ENCODE data around the gene NTSR2.

NTSR2 gene

GRCh38 chr2:11710632-11711353 lies 40.8 kb upstream of the NTSR2 start:
- H3K27ac ChIP-seq = no peak overlapping the region
- H3K27me3 ChIP-seq (ENCODE audit: insufficient read depth, low read depth, severe bottlenecking) = no peaks in the 10 kb centered on the region
- H3K9me3 ChIP-seq (ENCODE audit: severe bottlenecking) = no peaks in the 10 kb centered on the region
- DNase-seq = no peak
- H3K36me3 ChIP-seq = no peaks in the 10 kb centered on the region
- TF ChIP-seq CTCF (IDR thresholded peaks at IDR 0.05; ENCODE audit: low read depth, low read length) = no peak
- H3K4me3 ChIP-seq (ENCODE audit: low read depth, low read length) = no peak overlapping the region

GRCh38 chr2:11710210-11710609 lies 40.2 kb upstream of the NTSR2 start:
- H3K36me3 ChIP-seq = no peaks in the 10 kb centered on the region
- H3K27ac ChIP-seq = no peak overlapping the region
- no peak for TF ChIP-seq CTCF (IDR thresholded peaks at IDR 0.05; ENCODE audit: low read depth, low read length)
- DNase-seq = no peak
- no peaks in the 10 kb centered on the region for H3K9me3 ChIP-seq (ENCODE audit: severe bottlenecking)
- no peaks in the 10 kb centered on the region for H3K27me3 ChIP-seq (ENCODE audit: insufficient read depth, low read depth, severe bottlenecking)
- H3K4me3 ChIP-seq (ENCODE audit: low read depth, low read length) = no peak overlapping the region

- Histone ChIP-seq H3K9me3 (ENCODE audit: severe bottlenecking) (no peaks in the 10 kb centered on the region), H3K27ac (no peak overlapping the region), H3K36me3 (no peaks in the 10 kb centered on the region), H3K27me3 (ENCODE audit: insufficient read depth, low read depth, severe bottlenecking) (no peaks in the 10 kb centered on the region), H3K4me3 (ENCODE audit: low read depth, low read length) (no peak overlapping the region)
- no peak for TF ChIP-seq CTCF (IDR thresholded peaks at IDR 0.05; ENCODE audit: low read depth, low read length)
- no peak for DNase-seq
Observed at GRCh38 chr2:11709293-11709692, 39.3 kb upstream of the NTSR2 start.

- no peak overlapping the region for H3K4me3 ChIP-seq (ENCODE audit: low read depth, low read length)
- no peaks in the 10 kb centered on the region for H3K27me3 ChIP-seq (ENCODE audit: insufficient read depth, low read depth, severe bottlenecking)
- H3K9me3 ChIP-seq (ENCODE audit: severe bottlenecking) = no peaks in the 10 kb centered on the region
- no peak for DNase-seq
- H3K36me3 ChIP-seq = no peaks in the 10 kb centered on the region
- H3K27ac ChIP-seq = no peak overlapping the region
- no peak for TF ChIP-seq CTCF (IDR thresholded peaks at IDR 0.05; ENCODE audit: low read depth, low read length)
Observed at GRCh38 chr2:11708106-11708505, 38.1 kb upstream of the NTSR2 start.

GRCh38 chr2:11705711-11706110 lies 35.7 kb upstream of the NTSR2 start:
- Histone ChIP-seq H3K27ac (no peak overlapping the region), H3K27me3 (ENCODE audit: insufficient read depth, low read depth, severe bottlenecking) (no peaks in the 10 kb centered on the region), H3K4me3 (ENCODE audit: low read depth, low read length) (no peak overlapping the region), H3K36me3 (no peaks in the 10 kb centered on the region), H3K9me3 (ENCODE audit: severe bottlenecking) (no peaks in the 10 kb centered on the region)
- no peak for DNase-seq
- TF ChIP-seq CTCF (IDR thresholded peaks at IDR 0.05; ENCODE audit: low read depth, low read length) = no peak

- H3K4me3 ChIP-seq (ENCODE audit: low read depth, low read length) = no peak overlapping the region
- no peak overlapping the region for H3K27ac ChIP-seq
- DNase-seq = no peak
- TF ChIP-seq CTCF (IDR thresholded peaks at IDR 0.05; ENCODE audit: low read depth, low read length) = no peak
- no peaks in the 10 kb centered on the region for H3K9me3 ChIP-seq (ENCODE audit: severe bottlenecking)
- no peaks in the 10 kb centered on the region for H3K36me3 ChIP-seq
- no peaks in the 10 kb centered on the region for H3K27me3 ChIP-seq (ENCODE audit: insufficient read depth, low read depth, severe bottlenecking)
Observed at GRCh38 chr2:11705063-11705462, 35.1 kb upstream of the NTSR2 start.
